Measurements from ENCODE around the gene TRNP1. TPM values are rescaled to one million over a fixed set of nuclear protein-coding genes. Genes with fewer than 3 reads are reported as not detected.

Gene TRNP1
- total and polyA plus RNA-seq, 7 experiments from 2014 or later, result 0.19 to 5.0 TPM; not detected in 5

- intact Hi-C loops (cut with micrococcal nuclease), result no loop called here
- no peak overlapping the region for H3K27ac ChIP-seq (ENCODE audit: low read depth, low read length)
- no peaks in the 10 kb centered on the region for H3K36me3 Mint-ChIP-seq
Measured at GRCh38 chr1:27003745-27004470, 10.4 kb downstream of the TRNP1 start.

DNA sequence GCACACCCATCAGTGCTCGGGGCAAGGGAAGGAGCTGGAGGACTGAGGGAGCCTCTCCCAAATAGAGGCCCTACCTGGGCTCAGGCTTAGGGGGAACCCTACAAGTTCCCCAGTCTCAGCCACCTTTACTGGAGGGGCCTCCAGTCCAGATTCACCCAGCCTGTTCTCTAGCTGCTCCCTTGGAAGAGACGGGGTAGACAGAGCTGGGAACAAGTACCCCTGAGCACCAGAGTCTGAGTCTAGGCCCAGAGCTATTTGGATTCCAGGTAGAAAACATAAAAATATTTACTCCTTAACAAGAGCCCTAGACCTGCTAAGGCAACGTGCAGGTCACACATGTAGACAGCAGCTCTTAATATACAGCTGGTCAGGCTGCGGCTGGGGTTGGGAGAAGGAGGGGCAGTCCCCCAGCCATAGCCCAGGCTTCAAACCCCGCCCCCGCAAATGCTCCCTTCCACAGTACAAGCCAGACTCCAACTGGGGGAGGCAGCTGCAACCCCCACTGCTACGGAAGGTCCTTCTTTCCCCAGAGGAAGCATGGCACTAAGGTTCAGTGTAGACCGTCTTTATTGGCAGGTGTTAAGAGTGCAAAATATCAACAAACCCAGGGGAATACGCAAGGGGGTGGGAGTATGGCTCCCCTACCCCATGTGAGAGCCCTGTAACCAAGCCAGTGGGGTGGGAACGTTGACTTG is 11.1 kb downstream of the TRNP1 start:
- DNase-seq (no peak), ATAC-seq (no peak)
- POLR2A ChIA-PET, result interaction anchor here (0.8 kb wide), 1 partner anchor 11 kb away, joined by 3 read pairs; no protein-coding TSS in a partner anchor
- Histone ChIP-seq H3K4me1 (ENCODE audit: control insufficient read depth in 2 of 2, insufficient read depth in 2 of 2, low read length in 2 of 2) (no peaks in the 10 kb centered on the region), H3K36me3 (ENCODE audit: control insufficient read depth in 2 of 3, insufficient read depth in 3 of 3, low read length in 3 of 3) (no peaks in the 10 kb centered on the region), H3K4me3 (ENCODE audit: low read length) (no peak overlapping the region), H3K27me3 (ENCODE audit: control insufficient read depth in 2 of 2, insufficient read depth in 2 of 2, low read length in 2 of 2) (no peaks in the 10 kb centered on the region), H3K9me3 (ENCODE audit: control insufficient read depth in 2 of 3, low read length in 3 of 3) (no peaks in the 10 kb centered on the region), H3K27ac (ENCODE audit: low read depth, low read length) (no peak overlapping the region)
- Mint-ChIP-seq H3K4me3 (no peak overlapping the region), H3K36me3 (no peaks in the 10 kb centered on the region), H3K27me3 (peaks cover 0 to 15% (median 5%) of the 10 kb centered on the region in 5 donors), H3K9me3 (no peaks in the 10 kb centered on the region), H3K4me1 (peaks cover 0 to 5% (median 0%) of the 10 kb centered on the region in 7 donors), H3K27ac (no peak overlapping the region)
- intact Hi-C loops (cut with micrococcal nuclease), result no loop called here
- CTCF ChIA-PET, result no interaction called here

More at GRCh38 chr1:27003745-27004470, 10.4 kb downstream of the TRNP1 start:
- no peaks in the 10 kb centered on the region for H3K27me3 ChIP-seq (ENCODE audit: control insufficient read depth in 2 of 2, insufficient read depth in 2 of 2, low read length in 2 of 2)
- ChIA-PET CTCF (interaction anchor here (0.7 kb wide), 1 partner anchor 41 kb away, joined by 6 read pairs; no protein-coding TSS in a partner anchor), POLR2A (no interaction called here)
- H3K9me3 ChIP-seq (ENCODE audit: control insufficient read depth in 2 of 3, low read length in 3 of 3), result no peaks in the 10 kb centered on the region
- H3K4me1 ChIP-seq (ENCODE audit: control insufficient read depth in 2 of 2, insufficient read depth in 2 of 2, low read length in 2 of 2), result no peaks in the 10 kb centered on the region
- Mint-ChIP-seq H3K27ac (no peak overlapping the region), H3K27me3 (peaks cover 0 to 15% (median 5%) of the 10 kb centered on the region in 5 donors), H3K9me3 (no peaks in the 10 kb centered on the region), H3K4me1 (peaks cover 0 to 5% (median 0%) of the 10 kb centered on the region in 7 donors), H3K4me3 (no peak overlapping the region)
- no peaks in the 10 kb centered on the region for H3K36me3 ChIP-seq (ENCODE audit: control insufficient read depth in 2 of 3, insufficient read depth in 3 of 3, low read length in 3 of 3)
- DNase-seq (no peak), ATAC-seq (no peak)
- no peak overlapping the region for H3K4me3 ChIP-seq (ENCODE audit: low read length)

GRCh38 chr1:27005166-27005530 is 11.7 kb downstream of the TRNP1 start:
- Mint-ChIP-seq H3K4me3 (no peak overlapping the region), H3K27ac (no peak overlapping the region)

DNA sequence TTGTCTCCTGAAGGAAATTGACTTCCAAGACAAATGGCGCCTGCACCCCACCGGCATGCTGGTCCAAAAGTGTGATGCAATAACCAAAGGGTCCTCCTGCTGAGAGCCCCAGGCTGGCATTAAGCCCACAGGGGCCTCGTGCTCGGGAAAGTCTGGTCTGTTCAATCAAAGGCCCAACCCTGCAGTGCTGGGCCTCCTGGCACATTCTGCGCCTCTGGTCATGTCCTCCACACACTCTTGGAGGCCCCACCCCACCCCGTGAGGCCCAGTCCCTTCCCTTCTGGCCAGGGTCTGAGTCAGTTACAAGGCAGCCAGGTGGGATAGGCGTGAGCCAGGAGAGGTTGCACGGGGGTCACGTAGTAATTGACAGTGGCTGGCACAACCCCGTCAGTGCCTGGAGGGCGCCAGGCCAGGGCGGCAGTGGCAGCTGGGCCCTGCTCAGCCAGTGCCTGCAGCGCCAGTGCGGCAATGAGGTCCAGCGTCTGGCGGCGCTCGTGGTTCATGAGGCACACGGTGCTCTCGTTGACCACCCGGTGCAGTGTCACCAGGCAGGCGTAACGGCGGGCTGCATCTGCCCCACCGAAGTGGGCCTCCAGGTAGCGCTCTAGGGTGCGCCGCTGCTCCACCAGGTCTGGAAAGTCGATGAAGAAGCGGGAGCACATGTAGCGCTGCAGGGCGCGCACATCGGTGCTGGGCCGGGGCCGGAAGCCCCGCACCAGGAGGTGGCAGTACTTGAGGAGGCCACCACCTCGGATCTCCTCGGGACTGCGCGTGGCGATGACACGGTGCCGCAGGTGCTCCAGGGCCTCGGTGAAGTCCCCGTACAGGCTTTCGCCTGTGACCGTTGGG is 12.4 kb downstream of the TRNP1 start:
- H3K4me1 ChIP-seq (ENCODE audit: control insufficient read depth in 2 of 2, insufficient read depth in 2 of 2, low read length in 2 of 2), result no peaks in the 10 kb centered on the region
- no peaks in the 10 kb centered on the region for H3K9me3 ChIP-seq (ENCODE audit: control insufficient read depth in 2 of 3, low read length in 3 of 3)
- Mint-ChIP-seq H3K27ac (no peak overlapping the region), H3K9me3 (no peaks in the 10 kb centered on the region), H3K4me1 (peaks cover 0 to 5% (median 0%) of the 10 kb centered on the region in 7 donors), H3K27me3 (peaks cover 0 to 18% (median 8%) of the 10 kb centered on the region in 5 donors), H3K36me3 (no peaks in the 10 kb centered on the region), H3K4me3 (no peak overlapping the region)
- DNase-seq (no peak), ATAC-seq (no peak)
- no peaks in the 10 kb centered on the region for H3K36me3 ChIP-seq (ENCODE audit: control insufficient read depth in 2 of 3, insufficient read depth in 3 of 3, low read length in 3 of 3)
- peaks cover 0 to 4% of the 10 kb centered on the region in 2 donors for H3K27me3 ChIP-seq (ENCODE audit: control insufficient read depth in 2 of 2, insufficient read depth in 2 of 2, low read length in 2 of 2)
- intact Hi-C loops (cut with micrococcal nuclease), result no loop called here
- no peak overlapping the region for H3K27ac ChIP-seq (ENCODE audit: low read depth, low read length)
- POLR2A ChIA-PET, result no interaction called here
- CTCF ChIA-PET, result no interaction called here
- H3K4me3 ChIP-seq (ENCODE audit: low read length), result no peak overlapping the region

More at GRCh38 chr1:27005166-27005530, 11.7 kb downstream of the TRNP1 start:
- H3K27me3 Mint-ChIP-seq, result peaks cover 0 to 14% (median 8%) of the 10 kb centered on the region in 5 donors
- Histone ChIP-seq H3K4me1 (ENCODE audit: control insufficient read depth in 2 of 2, insufficient read depth in 2 of 2, low read length in 2 of 2) (no peaks in the 10 kb centered on the region), H3K4me3 (ENCODE audit: low read length) (no peak overlapping the region), H3K27me3 (ENCODE audit: control insufficient read depth in 2 of 2, insufficient read depth in 2 of 2, low read length in 2 of 2) (no peaks in the 10 kb centered on the region), H3K27ac (ENCODE audit: low read depth, low read length) (no peak overlapping the region), H3K36me3 (ENCODE audit: control insufficient read depth in 2 of 3, insufficient read depth in 3 of 3, low read length in 3 of 3) (no peaks in the 10 kb centered on the region), H3K9me3 (ENCODE audit: control insufficient read depth in 2 of 3, low read length in 3 of 3) (no peaks in the 10 kb centered on the region)
- peaks cover 0 to 5% (median 0%) of the 10 kb centered on the region in 7 donors for H3K4me1 Mint-ChIP-seq
- ChIA-PET CTCF (no interaction called here), POLR2A (interaction anchor here (0.8 kb wide), 1 partner anchor 11 kb away, joined by 3 read pairs; no protein-coding TSS in a partner anchor)
- DNase-seq (no peak), ATAC-seq (no peak)
- no peaks in the 10 kb centered on the region for H3K36me3 Mint-ChIP-seq
- intact Hi-C loops (cut with micrococcal nuclease), result no loop called here
- H3K9me3 Mint-ChIP-seq, result no peaks in the 10 kb centered on the region

- Mint-ChIP-seq H3K27ac (no peak overlapping the region), H3K9me3 (no peaks in the 10 kb centered on the region), H3K4me3 (no peak overlapping the region), H3K36me3 (no peaks in the 10 kb centered on the region), H3K4me1 (peaks cover 0 to 7% (median 0%) of the 10 kb centered on the region in 7 donors), H3K27me3 (peaks cover 5 to 24% (median 12%) of the 10 kb centered on the region in 5 donors)
- Histone ChIP-seq H3K4me3 (ENCODE audit: low read length) (no peak overlapping the region), H3K4me1 (ENCODE audit: control insufficient read depth in 2 of 2, insufficient read depth in 2 of 2, low read length in 2 of 2) (no peaks in the 10 kb centered on the region), H3K27ac (ENCODE audit: low read depth, low read length) (no peak overlapping the region), H3K27me3 (ENCODE audit: control insufficient read depth in 2 of 2, insufficient read depth in 2 of 2, low read length in 2 of 2) (peaks cover 0 to 7% of the 10 kb centered on the region in 2 donors), H3K36me3 (ENCODE audit: control insufficient read depth in 2 of 3, insufficient read depth in 3 of 3, low read length in 3 of 3) (no peaks in the 10 kb centered on the region), H3K9me3 (ENCODE audit: control insufficient read depth in 2 of 3, low read length in 3 of 3) (no peaks in the 10 kb centered on the region)
- ChIA-PET CTCF (interaction anchor here (0.7 kb wide), 1 partner anchor 289 kb away, joined by 4 read pairs; no protein-coding TSS in a partner anchor), POLR2A (no interaction called here)
- no peak for ATAC-seq
- intact Hi-C loops (cut with micrococcal nuclease), result no loop called here
- no peak for DNase-seq
Measured at GRCh38 chr1:27006683-27007082, 13.2 kb downstream of the TRNP1 start.

DNA sequence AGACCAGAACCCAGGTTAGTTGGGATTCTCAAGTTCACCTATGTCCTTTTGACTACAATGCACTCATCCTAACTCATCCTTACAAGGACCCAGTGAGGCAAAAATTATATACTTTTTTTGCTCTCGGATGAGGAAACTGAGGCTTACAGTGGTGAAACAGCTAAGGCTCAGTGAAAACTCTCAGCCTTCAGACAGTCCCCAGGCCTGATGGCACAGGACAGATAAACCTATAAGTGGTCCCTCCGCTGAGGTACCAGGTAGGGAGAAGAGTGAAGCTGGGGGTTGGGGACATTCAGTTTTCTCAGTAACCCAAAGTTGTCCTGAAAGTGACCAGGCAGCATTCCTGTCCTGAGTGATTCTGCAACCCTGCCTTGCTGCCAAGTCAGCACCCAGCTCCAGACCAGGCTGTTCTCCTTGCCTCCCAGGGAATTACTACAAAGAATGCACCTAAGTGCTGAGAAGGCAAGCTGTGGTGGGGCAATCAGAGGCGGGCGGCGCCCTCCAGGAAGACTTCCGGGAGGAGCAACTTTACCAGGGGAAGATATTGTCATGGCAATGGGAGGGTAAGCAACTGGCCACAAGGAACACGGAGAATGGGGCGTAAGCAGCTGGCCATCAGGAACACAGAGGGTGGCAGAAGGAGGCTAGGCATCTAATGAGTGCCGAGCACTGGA is 14.6 kb downstream of the TRNP1 start:
- Histone ChIP-seq H3K4me3 (ENCODE audit: low read length) (no peak overlapping the region), H3K9me3 (ENCODE audit: control insufficient read depth in 2 of 3, low read length in 3 of 3) (no peaks in the 10 kb centered on the region), H3K4me1 (ENCODE audit: control insufficient read depth in 2 of 2, insufficient read depth in 2 of 2, low read length in 2 of 2) (peaks cover 4 to 5% of the 10 kb centered on the region in 2 donors), H3K27ac (ENCODE audit: low read depth, low read length) (no peak overlapping the region), H3K27me3 (ENCODE audit: control insufficient read depth in 2 of 2, insufficient read depth in 2 of 2, low read length in 2 of 2) (peaks cover 4 to 14% of the 10 kb centered on the region in 2 donors), H3K36me3 (ENCODE audit: control insufficient read depth in 2 of 3, insufficient read depth in 3 of 3, low read length in 3 of 3) (no peaks in the 10 kb centered on the region)
- H3K4me3 Mint-ChIP-seq, result no peak overlapping the region
- peaks cover 0 to 12% (median 5%) of the 10 kb centered on the region in 7 donors for H3K4me1 Mint-ChIP-seq
- intact Hi-C loops (cut with micrococcal nuclease), result no loop called here
- POLR2A ChIA-PET, result no interaction called here
- peak overlapping the region in 1 of 9 donors; percentile 25 for H3K27ac Mint-ChIP-seq
- no peaks in the 10 kb centered on the region for H3K9me3 Mint-ChIP-seq
- ATAC-seq (no peak), DNase-seq (no peak)
- H3K36me3 Mint-ChIP-seq, result no peaks in the 10 kb centered on the region
- peaks cover 15 to 27% (median 21%) of the 10 kb centered on the region in 5 donors for H3K27me3 Mint-ChIP-seq
- CTCF ChIA-PET, result interaction anchor here (1.0 kb wide), 1 partner anchor 10 kb away, joined by 3 read pairs; no protein-coding TSS in a partner anchor

All from naive thymus-derived CD4-positive, alpha-beta T cell (primary cell).